HepG2 (cell line): ENCODE results near the gene ETS1.

ENCODE experiments used
- GFI1 ChIP-seq: sonication (generic); formaldehyde crosslinking; IDR thresholded peaks from 2 replicates; pipeline ENCODE4 v1.5.0; 2020; ENCODE audit warnings: missing genetic modification reagents, mild to moderate bottlenecking, borderline replicate concordance
- HNF4A ChIP-seq: sonication (generic); formaldehyde crosslinking; IDR thresholded peaks from 2 replicates; pipeline ENCODE4 v1.4.0; 2020; ENCODE audit warnings: missing genetic modification reagents

DNA sequence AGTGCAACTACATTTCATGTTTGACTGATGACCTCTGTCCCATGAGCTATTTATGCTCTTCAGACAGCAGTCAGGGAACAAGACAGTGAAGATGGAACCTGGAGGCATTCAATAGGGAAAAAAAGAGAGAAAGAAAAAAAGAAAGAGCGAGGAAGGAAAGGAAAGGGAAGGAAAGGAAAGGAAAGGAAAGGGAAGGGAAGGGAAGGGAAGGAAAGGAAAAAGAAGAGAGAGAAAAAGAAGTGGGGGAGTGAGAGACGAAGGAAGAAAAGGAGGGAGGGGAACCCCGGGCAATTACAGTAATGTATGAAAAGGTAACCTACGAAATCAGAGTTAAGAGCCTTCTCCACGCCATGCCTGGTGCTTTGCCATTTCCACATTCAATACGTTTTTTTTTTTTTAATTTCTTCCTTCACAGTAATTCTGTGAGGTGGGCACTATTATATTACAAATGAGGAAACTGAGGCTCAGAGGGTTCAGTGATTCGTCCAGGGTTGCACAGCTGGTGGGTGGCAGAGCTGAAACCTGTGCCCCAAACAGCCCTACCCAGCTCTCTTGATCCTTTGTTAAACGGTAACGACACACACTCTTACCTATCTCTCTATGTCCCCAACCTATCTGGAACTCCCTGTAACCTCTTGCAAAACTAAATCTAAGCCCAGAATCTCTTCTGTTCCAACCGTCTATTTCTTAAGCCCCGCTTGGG is 39.3 kb downstream of the ETS1 start:
- no peak for TF ChIP-seq GFI1 (CRISPR knock-in tag)
- TF ChIP-seq HNF4A = no peak
